Uterus (tissue), 2 donors: Measurements from ENCODE around the gene VSIR.

ENCODE experiments used
- CTCF ChIP-seq, 4 experiments: fragments of 200-600 bp in 2 of 4; fragments of 450-650 bp in 2 of 4; sonication (generic) in 2 of 4; IDR thresholded peaks; one replicate each; pipeline ENCODE4 v1.5.1; 2016 to 2019; ENCODE audit warnings: antibody characterized with exemption in 4 of 4, mild to moderate bottlenecking in 2 of 4, moderate library complexity in 1 of 4
- POLR2A ChIP-seq, 2 donors: fragments of 450-650 bp; IDR thresholded peaks; one replicate each; pipeline ENCODE4 v1.6.1; 2016; ENCODE audit warnings: antibody characterized with exemption in 2 of 2, mild to moderate bottlenecking in 1 of 2, moderate library complexity in 1 of 2

- TF ChIP-seq POLR2A (IDR thresholded peaks at IDR 0.05) (no peak), CTCF (IDR thresholded peaks at IDR 0.05) (no peak)
These were observed 18.0 kb downstream of the VSIR start for GRCh38 chr10:71755179-71755879.
